Activated B cell treated with CpG ODN at 0.5 μM for 24 hours (primary cell): ENCODE data around the gene HDGFL3. TPM values are rescaled to one million over a fixed set of nuclear protein-coding genes. Genes with fewer than 3 reads are reported as not detected.
"Not testable (repeated sequence)": the region's sequence is repeated elsewhere in the genome, so short reads cannot be mapped to it uniquely, and the experiment has no call there.

ENCODE experiments used
- ATAC-seq: fragments of 200-7000 bp; cut with Tn5 transposase; one replicate; pipeline ENCODE4 v1.10.0; 2021; ENCODE audit warnings: low read depth, mild to moderate bottlenecking, moderate library complexity
- CTCF ChIA-PET: fragments of 350-600 bp; sonication (Branson Sonifier 250); formaldehyde crosslinking; loops from one replicate; lab custom pipeline; 2021; ENCODE audit warnings: antibody characterized with exemption; lab: Charles Lee
- POLR2A ChIA-PET: fragments of 350-600 bp; sonication (Branson Sonifier 250); formaldehyde crosslinking; loops from one replicate; lab custom pipeline; 2021; ENCODE audit warnings: antibody characterized with exemption; lab: Charles Lee
- DNase-seq: peaks from one replicate; pipeline ENCODE4 v3.0.0; 2022
- H3K27ac Mint-ChIP-seq: one replicate; pipeline ENCODE4 v1.8.0; 2020; ENCODE audit warnings: mixed read lengths
- H3K27me3 Mint-ChIP-seq: one replicate; pipeline ENCODE4 v1.8.0; 2021; ENCODE audit warnings: mixed read lengths
- H3K36me3 Mint-ChIP-seq: one replicate; pipeline ENCODE4 v1.8.0; 2021; ENCODE audit warnings: low read depth, mixed read lengths
- H3K4me1 Mint-ChIP-seq: one replicate; pipeline ENCODE4 v1.8.0; 2021; ENCODE audit warnings: mixed read lengths
- H3K4me3 Mint-ChIP-seq: one replicate; pipeline ENCODE4 v1.8.0; 2020; ENCODE audit warnings: mild to moderate bottlenecking, mixed read lengths
- H3K9me3 Mint-ChIP-seq: one replicate; pipeline ENCODE4 v1.8.0; 2020; ENCODE audit warnings: mixed read lengths
- intact Hi-C: fragments of 100-400 bp; cut with micrococcal nuclease; formaldehyde crosslinking; loops from one replicate; pipeline ENCODE4 v1.15.1; 2024
- total RNA-seq: library from RNA; stranded (reverse); gene quantifications from 2 replicates; pipeline ENCODE4 v1.2.3, GENCODE V29; 2022
- TF ChIP-seq, protein P1 (sequence below): fragments of 200-600 bp; IDR thresholded peaks from one replicate; pipeline ENCODE4 v1.8.0; 2022; ENCODE audit warnings: antibody characterized with exemption, mild to moderate bottlenecking

The HDGFL3 gene
- total RNA-seq, 1 donor from 2014 or later: 1.8 TPM

DNA sequence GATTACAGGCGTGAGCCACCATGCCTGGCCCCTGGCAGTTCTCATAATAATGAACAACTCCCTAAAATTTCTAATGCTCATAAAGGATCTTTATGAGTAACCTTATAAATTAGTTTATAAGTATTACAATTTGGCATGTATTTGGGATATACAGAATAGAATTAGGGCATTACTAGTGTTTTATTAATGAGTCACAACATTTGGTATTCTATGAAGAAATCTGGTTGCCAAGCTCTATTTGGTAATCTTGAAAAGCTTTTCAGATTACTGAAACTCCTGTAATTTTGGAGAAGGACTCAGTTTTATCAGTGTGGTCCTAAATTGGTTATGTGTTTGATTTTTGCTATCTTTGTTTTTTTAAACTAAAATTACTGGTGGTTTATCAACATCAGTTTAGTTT lies 54.3 kb downstream of the HDGFL3 start:
- no peak for DNase-seq
- no peak for ATAC-seq
- intact Hi-C loops: no loop called here
- no peak overlapping the region for H3K4me3 Mint-ChIP-seq
- no peaks in the 10 kb centered on the region for H3K4me1 Mint-ChIP-seq
- H3K27ac Mint-ChIP-seq: no peak overlapping the region
- ChIA-PET CTCF (no interaction called here), POLR2A (no interaction called here)
- no peaks in the 10 kb centered on the region for H3K9me3 Mint-ChIP-seq
- no peaks in the 10 kb centered on the region for H3K27me3 Mint-ChIP-seq
- TF ChIP-seq, protein P1, sequence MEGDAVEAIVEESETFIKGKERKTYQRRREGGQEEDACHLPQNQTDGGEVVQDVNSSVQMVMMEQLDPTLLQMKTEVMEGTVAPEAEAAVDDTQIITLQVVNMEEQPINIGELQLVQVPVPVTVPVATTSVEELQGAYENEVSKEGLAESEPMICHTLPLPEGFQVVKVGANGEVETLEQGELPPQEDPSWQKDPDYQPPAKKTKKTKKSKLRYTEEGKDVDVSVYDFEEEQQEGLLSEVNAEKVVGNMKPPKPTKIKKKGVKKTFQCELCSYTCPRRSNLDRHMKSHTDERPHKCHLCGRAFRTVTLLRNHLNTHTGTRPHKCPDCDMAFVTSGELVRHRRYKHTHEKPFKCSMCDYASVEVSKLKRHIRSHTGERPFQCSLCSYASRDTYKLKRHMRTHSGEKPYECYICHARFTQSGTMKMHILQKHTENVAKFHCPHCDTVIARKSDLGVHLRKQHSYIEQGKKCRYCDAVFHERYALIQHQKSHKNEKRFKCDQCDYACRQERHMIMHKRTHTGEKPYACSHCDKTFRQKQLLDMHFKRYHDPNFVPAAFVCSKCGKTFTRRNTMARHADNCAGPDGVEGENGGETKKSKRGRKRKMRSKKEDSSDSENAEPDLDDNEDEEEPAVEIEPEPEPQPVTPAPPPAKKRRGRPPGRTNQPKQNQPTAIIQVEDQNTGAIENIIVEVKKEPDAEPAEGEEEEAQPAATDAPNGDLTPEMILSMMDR: no peak
- H3K36me3 Mint-ChIP-seq: no peaks in the 10 kb centered on the region

DNA sequence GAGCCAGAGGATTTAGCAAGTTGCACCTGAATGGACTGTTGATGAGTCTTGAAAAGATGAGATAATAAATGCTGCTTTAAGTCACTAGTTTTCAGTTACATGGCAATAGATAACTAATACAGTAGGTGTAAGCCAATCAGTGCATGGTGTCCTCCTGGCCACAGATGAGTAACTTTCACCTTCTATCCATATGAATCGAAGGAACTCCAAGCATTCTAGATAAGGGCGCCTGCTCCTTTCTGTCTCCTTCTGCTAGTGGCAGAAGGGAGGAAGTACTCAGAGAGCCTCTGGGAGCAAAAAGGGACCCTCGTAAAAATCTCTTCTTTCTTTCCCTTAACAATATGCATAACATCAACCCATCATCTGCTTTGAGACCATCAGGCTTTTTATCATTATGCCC lies 62.9 kb downstream of the HDGFL3 start:
- ChIA-PET POLR2A (no interaction called here), CTCF (no interaction called here)
- Mint-ChIP-seq H3K9me3 (peaks cover 3% of the 10 kb centered on the region), H3K4me3 (no peak overlapping the region), H3K27ac (no peak overlapping the region), H3K36me3 (no peaks in the 10 kb centered on the region), H3K27me3 (no peaks in the 10 kb centered on the region), H3K4me1 (no peaks in the 10 kb centered on the region)
- intact Hi-C loops: no loop called here
- TF ChIP-seq, protein P1: no peak
- no peak for ATAC-seq
- DNase-seq: no peak

DNA sequence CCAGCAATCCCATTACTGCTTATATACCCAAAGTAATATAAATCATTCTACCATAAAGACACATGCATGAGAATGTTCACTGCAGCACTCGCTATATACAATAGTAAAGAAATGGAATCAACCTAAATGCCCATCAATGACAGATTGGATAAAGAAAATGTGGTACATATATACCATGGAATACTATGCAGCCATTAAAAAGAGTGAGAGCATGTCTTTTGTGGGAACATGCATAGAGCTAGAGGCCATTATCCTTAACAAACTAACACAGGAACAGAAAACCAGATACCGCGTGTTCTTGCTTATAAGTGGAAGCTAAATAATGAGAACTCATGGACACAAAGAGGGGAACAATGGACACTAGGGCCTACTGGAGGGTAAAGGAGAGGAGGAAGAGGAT lies 65.5 kb downstream of the HDGFL3 start:
- H3K4me3 Mint-ChIP-seq, H3K27me3 Mint-ChIP-seq, H3K9me3 Mint-ChIP-seq, DNase-seq, H3K36me3 Mint-ChIP-seq, H3K4me1 Mint-ChIP-seq, intact Hi-C loops, H3K27ac Mint-ChIP-seq, CTCF ChIA-PET, POLR2A ChIA-PET, ATAC-seq: not testable (repeated sequence)

DNA sequence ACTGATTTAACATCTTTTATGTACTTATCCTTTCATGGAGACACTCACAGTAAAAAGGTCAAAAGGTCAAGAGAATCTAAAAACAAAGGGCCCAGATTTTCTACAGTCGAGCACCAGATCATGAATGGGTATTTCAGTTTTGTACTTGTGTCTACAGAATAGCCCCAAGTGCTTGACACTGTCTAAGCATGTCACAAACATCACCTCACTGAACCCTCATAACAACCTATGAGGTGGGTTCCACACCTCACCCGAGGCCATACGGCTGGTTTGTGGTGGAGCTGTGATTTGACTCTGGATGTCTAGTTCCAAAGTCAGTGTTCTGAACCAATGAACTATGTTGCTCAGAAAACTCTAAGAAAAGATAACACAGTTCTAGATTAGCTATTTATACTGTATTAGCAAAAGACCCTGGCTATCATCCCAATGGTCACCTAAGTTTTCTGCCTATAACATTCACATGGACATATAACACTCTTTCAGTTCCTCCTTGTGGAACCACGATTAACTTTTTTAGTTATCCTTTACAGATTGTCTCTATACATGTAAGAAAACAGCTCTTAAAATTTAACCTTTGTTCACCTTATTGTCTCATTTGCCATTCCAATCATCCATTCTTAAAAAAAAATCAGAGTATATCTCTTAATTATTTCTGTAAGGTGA lies 74.6 kb downstream of the HDGFL3 start:
- CTCF ChIA-PET: no interaction called here
- no peak overlapping the region for H3K4me3 Mint-ChIP-seq
- POLR2A ChIA-PET: no interaction called here
- no peaks in the 10 kb centered on the region for H3K4me1 Mint-ChIP-seq
- ATAC-seq (no peak), DNase-seq (no peak)
- intact Hi-C loops: no loop called here
- H3K27ac Mint-ChIP-seq: no peak overlapping the region
- H3K27me3 Mint-ChIP-seq: no peaks in the 10 kb centered on the region
- TF ChIP-seq, protein P1: no peak
- H3K36me3 Mint-ChIP-seq: no peaks in the 10 kb centered on the region
- no peaks in the 10 kb centered on the region for H3K9me3 Mint-ChIP-seq

DNA sequence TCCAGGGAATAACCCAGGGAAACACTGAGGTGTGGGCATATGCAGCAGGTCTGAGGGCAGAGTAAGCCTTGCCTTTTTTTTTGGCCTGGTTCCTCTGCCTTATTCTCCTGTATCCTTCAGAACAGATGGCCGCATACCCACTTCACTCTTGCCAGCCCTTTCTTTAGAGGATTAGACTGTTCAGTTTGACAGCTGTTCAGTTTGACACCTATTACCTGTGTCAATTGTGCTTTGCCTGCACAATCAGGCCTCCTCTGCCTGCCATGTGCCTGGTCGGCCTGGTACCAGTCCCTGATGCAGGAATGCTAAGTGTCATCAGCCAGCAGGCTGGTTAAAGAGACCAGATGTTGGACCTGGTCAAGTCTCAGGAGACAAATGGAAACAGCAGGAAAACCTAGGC lies 77.8 kb downstream of the HDGFL3 start:
- H3K27me3 Mint-ChIP-seq: no peaks in the 10 kb centered on the region
- H3K36me3 Mint-ChIP-seq: no peaks in the 10 kb centered on the region
- no peaks in the 10 kb centered on the region for H3K9me3 Mint-ChIP-seq

More for the DNA sequence above, 77.8 kb downstream of the HDGFL3 start:
- ATAC-seq (no peak), DNase-seq (no peak)
- no peaks in the 10 kb centered on the region for H3K4me1 Mint-ChIP-seq
- no peak overlapping the region for H3K27ac Mint-ChIP-seq
- ChIA-PET POLR2A (no interaction called here), CTCF (no interaction called here)
- intact Hi-C loops: no loop called here
- TF ChIP-seq, protein P1: no peak
- H3K4me3 Mint-ChIP-seq: no peak overlapping the region
